ENCODE measurements around the gene JMY. TPM values are rescaled to one million over a fixed set of nuclear protein-coding genes. Genes with fewer than 3 reads are reported as not detected.

Gene JMY
- total and polyA plus RNA-seq, 3 donors from 2014 or later, result 13.6 to 31.6 (median 26.6) TPM

DNA sequence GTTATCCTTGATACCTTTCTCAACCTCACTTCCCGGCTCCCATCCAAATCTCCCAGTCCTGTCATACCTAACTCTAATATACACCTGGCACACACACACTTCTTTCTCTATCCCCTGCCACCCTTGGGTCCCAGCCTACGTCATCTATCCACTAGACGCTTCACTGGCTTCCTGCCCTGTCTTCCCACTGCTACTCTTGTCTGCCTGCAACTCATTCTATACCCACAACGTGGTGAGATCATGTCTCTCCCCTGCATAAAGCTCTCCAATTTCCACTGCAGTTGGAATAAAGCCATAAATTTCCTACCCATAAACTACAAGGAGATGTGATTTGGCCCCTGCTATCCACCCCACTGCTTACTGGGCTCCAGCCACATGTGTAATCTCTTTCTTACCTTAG, 93.5 kb downstream of the JMY start:
- no peaks in the 10 kb centered on the region for H3K27me3 ChIP-seq
- H3K27ac ChIP-seq, result no peak overlapping the region
- TF ChIP-seq, protein P1, sequence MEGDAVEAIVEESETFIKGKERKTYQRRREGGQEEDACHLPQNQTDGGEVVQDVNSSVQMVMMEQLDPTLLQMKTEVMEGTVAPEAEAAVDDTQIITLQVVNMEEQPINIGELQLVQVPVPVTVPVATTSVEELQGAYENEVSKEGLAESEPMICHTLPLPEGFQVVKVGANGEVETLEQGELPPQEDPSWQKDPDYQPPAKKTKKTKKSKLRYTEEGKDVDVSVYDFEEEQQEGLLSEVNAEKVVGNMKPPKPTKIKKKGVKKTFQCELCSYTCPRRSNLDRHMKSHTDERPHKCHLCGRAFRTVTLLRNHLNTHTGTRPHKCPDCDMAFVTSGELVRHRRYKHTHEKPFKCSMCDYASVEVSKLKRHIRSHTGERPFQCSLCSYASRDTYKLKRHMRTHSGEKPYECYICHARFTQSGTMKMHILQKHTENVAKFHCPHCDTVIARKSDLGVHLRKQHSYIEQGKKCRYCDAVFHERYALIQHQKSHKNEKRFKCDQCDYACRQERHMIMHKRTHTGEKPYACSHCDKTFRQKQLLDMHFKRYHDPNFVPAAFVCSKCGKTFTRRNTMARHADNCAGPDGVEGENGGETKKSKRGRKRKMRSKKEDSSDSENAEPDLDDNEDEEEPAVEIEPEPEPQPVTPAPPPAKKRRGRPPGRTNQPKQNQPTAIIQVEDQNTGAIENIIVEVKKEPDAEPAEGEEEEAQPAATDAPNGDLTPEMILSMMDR (IDR thresholded peaks at IDR 0.05), result no peak
- TF ChIP-seq POLR2A (IDR thresholded peaks at IDR 0.05), result no peak
- H3K4me3 ChIP-seq, result no peak overlapping the region
- no peaks in the 10 kb centered on the region for H3K36me3 ChIP-seq (ENCODE audit: low read depth, missing control alignments)
- WGBS, 2 donors, result 87 to 91% methylated on average over 4 of the region's 4 CpGs
- intact Hi-C loops (cut with DNase I; ENCODE audit: low total_unique reads), result no loop called here
- no peak for DNase-seq
- H3K9me3 ChIP-seq, result no peaks in the 10 kb centered on the region
- H3K4me1 ChIP-seq, result no peaks in the 10 kb centered on the region

GRCh38 chr5:79330071-79330470, 94.1 kb downstream of the JMY start:
- Histone ChIP-seq H3K4me3 (no peak overlapping the region), H3K4me1 (no peaks in the 10 kb centered on the region), H3K36me3 (ENCODE audit: low read depth, missing control alignments) (no peaks in the 10 kb centered on the region), H3K27me3 (no peaks in the 10 kb centered on the region), H3K9me3 (no peaks in the 10 kb centered on the region), H3K27ac (no peak overlapping the region)
- no peak for DNase-seq
- TF ChIP-seq, protein P1 (IDR thresholded peaks at IDR 0.05), result no peak
- TF ChIP-seq POLR2A (IDR thresholded peaks at IDR 0.05), result no peak
- intact Hi-C loops (cut with DNase I; ENCODE audit: low total_unique reads), result no loop called here
- WGBS, 2 donors, result 71 to 82% methylated on average over 5 of the region's 5 CpGs

DNA sequence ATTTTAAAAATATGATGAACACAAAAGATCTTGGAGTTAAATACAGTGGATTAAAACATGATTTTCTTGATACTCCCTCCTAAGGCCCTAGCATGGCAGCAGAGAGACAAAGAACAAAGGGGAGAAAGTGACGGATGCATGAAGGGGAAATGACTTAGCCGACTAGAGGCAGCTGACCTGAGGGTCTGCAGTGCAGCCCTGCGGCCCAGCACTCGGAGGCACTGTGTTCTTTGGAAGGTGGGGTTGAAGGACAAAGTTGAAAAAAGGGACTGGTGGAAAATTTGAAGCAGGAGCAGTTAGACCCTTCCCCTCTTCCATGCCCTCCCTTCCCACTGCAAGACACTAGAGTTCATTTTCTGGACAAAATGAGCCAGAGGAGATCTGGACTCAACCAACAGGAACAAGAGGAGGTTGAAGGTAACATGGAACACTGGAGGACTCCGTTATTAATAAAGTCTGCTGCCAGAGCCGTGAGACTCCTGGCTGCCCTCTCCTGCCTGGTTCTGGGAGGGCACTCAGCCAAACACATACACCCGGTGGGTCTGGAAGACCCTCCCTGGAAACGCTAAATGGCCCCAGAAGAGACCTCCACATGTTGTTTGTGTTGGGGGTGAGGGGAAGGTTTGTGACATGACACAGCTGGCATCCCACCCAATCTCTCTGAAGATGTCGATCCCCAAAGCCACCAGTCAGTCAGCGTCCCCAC, 98.1 kb downstream of the JMY start:
- DNase-seq, result no peak
- no peaks in the 10 kb centered on the region for H3K4me1 ChIP-seq
- H3K4me3 ChIP-seq, result no peak overlapping the region
- intact Hi-C loops (cut with DNase I; ENCODE audit: low total_unique reads), result no loop called here
- TF ChIP-seq, protein P1 (IDR thresholded peaks at IDR 0.05), result no peak
- TF ChIP-seq POLR2A (IDR thresholded peaks at IDR 0.05), result no peak
- H3K9me3 ChIP-seq, result no peaks in the 10 kb centered on the region
- H3K36me3 ChIP-seq (ENCODE audit: low read depth, missing control alignments), result no peaks in the 10 kb centered on the region
- no peak overlapping the region for H3K27ac ChIP-seq
- WGBS, 2 donors, result 78 to 80% methylated on average over 9 to 10 of the region's 10 CpGs
- H3K27me3 ChIP-seq, result no peaks in the 10 kb centered on the region

- WGBS, 2 donors, result 91 to 96% methylated on average over 6 of the region's 6 CpGs
- intact Hi-C loops (cut with DNase I; ENCODE audit: low total_unique reads), result no loop called here
- no peak overlapping the region for H3K4me3 ChIP-seq
- TF ChIP-seq, protein P1 (IDR thresholded peaks at IDR 0.05), result no peak
- no peak for TF ChIP-seq POLR2A (IDR thresholded peaks at IDR 0.05)
- H3K27me3 ChIP-seq, result no peaks in the 10 kb centered on the region
- H3K27ac ChIP-seq, result no peak overlapping the region
- H3K9me3 ChIP-seq, result no peaks in the 10 kb centered on the region
- DNase-seq, result no peak
- no peaks in the 10 kb centered on the region for H3K36me3 ChIP-seq (ENCODE audit: low read depth, missing control alignments)
- no peaks in the 10 kb centered on the region for H3K4me1 ChIP-seq
Observed at GRCh38 chr5:79346420-79346824, 110.5 kb downstream of the JMY start.

- H3K36me3 ChIP-seq (ENCODE audit: low read depth, missing control alignments), result no peaks in the 10 kb centered on the region
- no peak overlapping the region for H3K4me3 ChIP-seq
- H3K4me1 ChIP-seq, result no peaks in the 10 kb centered on the region
- 92 to 93% methylated on average over 10 of the region's 10 CpGs for WGBS, 2 donors
- no peaks in the 10 kb centered on the region for H3K27me3 ChIP-seq
- TF ChIP-seq, protein P1 (IDR thresholded peaks at IDR 0.05), result no peak
- TF ChIP-seq POLR2A (IDR thresholded peaks at IDR 0.05), result no peak
- H3K27ac ChIP-seq, result no peak overlapping the region
- intact Hi-C loops (cut with DNase I; ENCODE audit: low total_unique reads), result no loop called here
- H3K9me3 ChIP-seq, result no peaks in the 10 kb centered on the region
- DNase-seq, result no peak
Observed at GRCh38 chr5:79349047-79349446, 113.1 kb downstream of the JMY start.
